ENCODE measurements around the gene KDM1B.

Gene KDM1B

DNA sequence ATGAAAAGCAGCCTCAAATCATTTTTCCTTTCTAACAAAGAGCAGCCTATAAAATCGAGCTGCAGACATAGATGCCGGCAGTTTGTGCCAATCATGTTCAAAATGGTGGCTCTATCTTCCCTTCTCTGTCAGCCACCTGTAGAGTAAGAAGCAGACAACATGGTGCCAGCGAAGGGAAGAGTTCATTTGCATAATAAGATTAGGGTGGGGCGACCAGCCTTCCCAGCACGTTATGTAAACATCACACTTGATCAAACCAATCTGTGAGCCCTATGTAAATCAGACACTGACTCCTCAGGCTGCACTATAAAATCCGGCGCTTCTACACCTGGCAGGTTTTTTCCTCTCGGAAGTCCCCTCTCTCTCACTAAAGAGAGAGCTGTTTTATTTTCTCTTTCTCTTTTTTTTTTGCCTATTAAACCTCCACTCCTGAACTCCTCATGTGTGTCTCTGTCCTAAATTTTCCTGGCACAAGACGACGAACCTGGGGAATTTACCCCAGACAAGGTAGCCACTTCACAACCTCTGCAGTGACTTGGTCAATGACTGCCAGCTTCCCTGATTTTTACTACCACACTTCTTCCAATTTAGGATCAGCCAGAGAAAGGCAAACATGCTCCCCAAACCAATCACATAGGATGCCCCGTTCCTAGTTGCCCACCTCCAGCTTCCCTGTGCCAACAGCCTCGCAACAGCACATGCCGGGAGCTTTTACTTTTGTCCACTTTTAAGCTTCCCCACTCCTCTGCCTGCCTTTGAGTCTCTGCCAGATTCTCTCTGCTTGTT is 13.2 kb upstream of the KDM1B start:
- no peaks in the 10 kb centered on the region for H3K4me1 ChIP-seq (ENCODE audit: insufficient read depth, low read length, severe bottlenecking)
- TF ChIP-seq EZH2 (IDR thresholded peaks at IDR 0.05; ENCODE audit: borderline replicate concordance, low read length) = no peak
- no peaks in the 10 kb centered on the region for H3K9me2 ChIP-seq (ENCODE audit: low read depth, low read length)
- H3K36me3 ChIP-seq (ENCODE audit: insufficient read depth, low read length) = peaks cover 57% of the 10 kb centered on the region
- H3K4me3 ChIP-seq (ENCODE audit: low read depth, low read length, poor library complexity, severe bottlenecking) = no peak overlapping the region
- no peaks in the 10 kb centered on the region for H4K20me1 ChIP-seq (ENCODE audit: insufficient read depth, low read length)
- H3K9ac ChIP-seq (ENCODE audit: low read length) = no peak overlapping the region
- H3F3A ChIP-seq (ENCODE audit: insufficient read depth, low read length) = no peaks in the 10 kb centered on the region
- H3K79me2 ChIP-seq (ENCODE audit: insufficient read depth, low read length) = no peaks in the 10 kb centered on the region
- no peaks in the 10 kb centered on the region for H3K27me3 ChIP-seq (ENCODE audit: insufficient read depth, low read length)
- no peak overlapping the region for H3K4me2 ChIP-seq (ENCODE audit: low read length)
- H3K9me3 ChIP-seq (ENCODE audit: low read length) = no peaks in the 10 kb centered on the region
- no peak overlapping the region for H2AFZ ChIP-seq (ENCODE audit: low read length)
- no peak overlapping the region for H3K27ac ChIP-seq (ENCODE audit: low read depth, low read length, poor library complexity, severe bottlenecking)

- Histone ChIP-seq H4K20me1 (ENCODE audit: insufficient read depth, low read length) (no peaks in the 10 kb centered on the region), H3K27ac (ENCODE audit: low read depth, low read length, poor library complexity, severe bottlenecking) (no peak overlapping the region), H3F3A (ENCODE audit: insufficient read depth, low read length) (no peaks in the 10 kb centered on the region), H3K4me2 (ENCODE audit: low read length) (no peak overlapping the region), H3K79me2 (ENCODE audit: insufficient read depth, low read length) (no peaks in the 10 kb centered on the region), H3K36me3 (ENCODE audit: insufficient read depth, low read length) (peaks cover 58% of the 10 kb centered on the region), H3K4me1 (ENCODE audit: insufficient read depth, low read length, severe bottlenecking) (no peaks in the 10 kb centered on the region), H3K9ac (ENCODE audit: low read length) (no peak overlapping the region), H3K9me3 (ENCODE audit: low read length) (no peaks in the 10 kb centered on the region), H3K9me2 (ENCODE audit: low read depth, low read length) (no peaks in the 10 kb centered on the region), H3K4me3 (ENCODE audit: low read depth, low read length, poor library complexity, severe bottlenecking) (no peak overlapping the region), H3K27me3 (ENCODE audit: insufficient read depth, low read length) (no peaks in the 10 kb centered on the region), H2AFZ (ENCODE audit: low read length) (no peak overlapping the region)
- TF ChIP-seq CTCF (IDR thresholded peaks at IDR 0.05; ENCODE audit: low read length) = no peak
- TF ChIP-seq EZH2 (IDR thresholded peaks at IDR 0.05; ENCODE audit: borderline replicate concordance, low read length) = no peak
Measured at GRCh38 chr6:18142591-18142861, 12.7 kb upstream of the KDM1B start.

DNA sequence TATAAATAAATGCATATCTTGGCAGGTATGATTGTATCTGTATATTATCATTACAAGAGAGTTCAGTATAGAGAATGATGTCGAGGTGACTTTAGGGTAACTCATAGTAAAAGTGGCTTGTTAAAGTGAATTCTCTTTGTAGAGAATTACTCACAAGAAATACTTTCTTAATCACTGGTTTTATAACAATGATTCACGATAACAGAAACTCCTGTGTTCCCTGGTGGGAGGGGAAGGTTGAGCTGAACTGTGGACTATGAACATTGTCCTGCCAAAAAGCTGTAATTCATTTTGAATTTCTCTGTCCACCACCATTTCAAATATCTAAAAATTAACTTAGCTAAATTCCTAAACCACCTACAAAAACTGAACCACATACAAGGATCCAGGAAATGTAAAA is 8.1 kb upstream of the KDM1B start:
- Histone ChIP-seq H3K4me3 (ENCODE audit: low read depth, low read length, poor library complexity, severe bottlenecking) (no peak overlapping the region), H3K36me3 (ENCODE audit: insufficient read depth, low read length) (peaks cover 42% of the 10 kb centered on the region), H3K9me2 (ENCODE audit: low read depth, low read length) (no peaks in the 10 kb centered on the region), H3K9me3 (ENCODE audit: low read length) (no peaks in the 10 kb centered on the region), H3K27ac (ENCODE audit: low read depth, low read length, poor library complexity, severe bottlenecking) (no peak overlapping the region), H3F3A (ENCODE audit: insufficient read depth, low read length) (no peaks in the 10 kb centered on the region), H3K27me3 (ENCODE audit: insufficient read depth, low read length) (no peaks in the 10 kb centered on the region), H3K9ac (ENCODE audit: low read length) (no peak overlapping the region), H3K79me2 (ENCODE audit: insufficient read depth, low read length) (no peaks in the 10 kb centered on the region), H3K4me2 (ENCODE audit: low read length) (no peak overlapping the region), H2AFZ (ENCODE audit: low read length) (no peak overlapping the region), H3K4me1 (ENCODE audit: insufficient read depth, low read length, severe bottlenecking) (no peaks in the 10 kb centered on the region), H4K20me1 (ENCODE audit: insufficient read depth, low read length) (no peaks in the 10 kb centered on the region)
- TF ChIP-seq CTCF (IDR thresholded peaks at IDR 0.05; ENCODE audit: low read length) = no peak
- TF ChIP-seq EZH2 (IDR thresholded peaks at IDR 0.05; ENCODE audit: borderline replicate concordance, low read length) = no peak

DNA sequence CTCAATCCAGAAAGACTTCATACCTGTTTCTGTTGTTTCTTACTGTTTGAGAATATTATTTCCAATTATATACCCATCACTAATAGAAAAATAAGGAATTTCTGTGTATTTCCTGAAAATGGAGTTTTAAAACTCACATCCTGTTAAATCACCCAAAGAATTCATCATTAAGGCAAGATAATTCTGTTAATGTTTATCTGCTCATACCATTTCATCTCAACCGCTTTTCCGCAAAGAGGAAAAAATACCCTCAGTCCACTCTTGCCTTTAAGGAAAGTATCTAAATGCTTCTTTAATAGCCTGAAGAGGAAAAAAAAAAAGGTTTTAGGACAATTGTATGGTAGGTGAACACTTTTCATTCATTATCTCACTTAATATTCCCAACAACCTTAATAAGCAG is 7.6 kb upstream of the KDM1B start:
- Histone ChIP-seq H4K20me1 (ENCODE audit: insufficient read depth, low read length) (no peaks in the 10 kb centered on the region), H3F3A (ENCODE audit: insufficient read depth, low read length) (no peaks in the 10 kb centered on the region), H3K36me3 (ENCODE audit: insufficient read depth, low read length) (peaks cover 37% of the 10 kb centered on the region), H3K9me3 (ENCODE audit: low read length) (no peaks in the 10 kb centered on the region), H3K4me2 (ENCODE audit: low read length) (no peak overlapping the region), H2AFZ (ENCODE audit: low read length) (no peak overlapping the region), H3K27me3 (ENCODE audit: insufficient read depth, low read length) (no peaks in the 10 kb centered on the region), H3K9me2 (ENCODE audit: low read depth, low read length) (no peaks in the 10 kb centered on the region), H3K4me3 (ENCODE audit: low read depth, low read length, poor library complexity, severe bottlenecking) (no peak overlapping the region), H3K4me1 (ENCODE audit: insufficient read depth, low read length, severe bottlenecking) (peaks cover under 1% of the 10 kb centered on the region), H3K27ac (ENCODE audit: low read depth, low read length, poor library complexity, severe bottlenecking) (no peak overlapping the region), H3K79me2 (ENCODE audit: insufficient read depth, low read length) (no peaks in the 10 kb centered on the region), H3K9ac (ENCODE audit: low read length) (no peak overlapping the region)
- TF ChIP-seq CTCF (IDR thresholded peaks at IDR 0.05; ENCODE audit: low read length) (no peak), EZH2 (IDR thresholded peaks at IDR 0.05; ENCODE audit: borderline replicate concordance, low read length) (no peak)
